Naive thymus-derived CD4-positive, alpha-beta T cell (primary cell): ENCODE data around the gene SH3RF3. TPM values are rescaled to one million over a fixed set of nuclear protein-coding genes. Genes with fewer than 3 reads are reported as not detected.
A peak's percentile ranks its signal among the peaks of the same experiment; 100 is the strongest.

ENCODE experiments used
- ATAC-seq: fragments of 150-1000 bp; cut with Tn5 transposase; 2 replicates; pipeline ENCODE4 v1.10.0; 2021; ENCODE audit warnings: mild to moderate bottlenecking, moderate library complexity
- CTCF ChIA-PET: fragments of 350-600 bp; sonication (Branson Sonifier 250); formaldehyde crosslinking; loops from one replicate; lab custom pipeline; 2021; ENCODE audit warnings: antibody characterized with exemption; lab: Charles Lee
- POLR2A ChIA-PET: fragments of 350-600 bp; sonication (Branson Sonifier 250); formaldehyde crosslinking; loops from one replicate; lab custom pipeline; 2021; ENCODE audit warnings: antibody characterized with exemption, inconsistent platforms; lab: Charles Lee
- DNase-seq, 9 donors: peaks; one replicate each; pipeline versions ENCODE4 v3.0.0 to v3.0.0-alpha.2; 2020 to 2022; ENCODE audit warnings: mixed read lengths in 1 of 9
- H3K27ac ChIP-seq: one replicate; pipeline ENCODE4 v1.7.0; 2013; ENCODE audit warnings: mild to moderate bottlenecking, low read depth, low read length, moderate library complexity
- H3K27me3 ChIP-seq, 2 donors: one replicate each; pipeline ENCODE4 v1.7.0; 2013; ENCODE audit warnings: low read length in 2 of 2, mild to moderate bottlenecking in 2 of 2, moderate library complexity in 2 of 2; ENCODE audit not compliant: control insufficient read depth in 2 of 2, insufficient read depth in 2 of 2
- H3K36me3 ChIP-seq, 3 experiments: 1 replicate in 2 of 3; 2 replicates in 1 of 3; pipeline ENCODE4 v1.7.0; 2013; ENCODE audit warnings: low read length in 3 of 3, mild to moderate bottlenecking in 3 of 3, moderate library complexity in 1 of 3; ENCODE audit not compliant: insufficient read depth in 3 of 3, control insufficient read depth in 2 of 3
- H3K4me1 ChIP-seq, 2 donors: one replicate each; pipeline ENCODE4 v1.7.0; 2013; ENCODE audit warnings: low read length in 2 of 2, mild to moderate bottlenecking in 2 of 2, moderate library complexity in 1 of 2; ENCODE audit not compliant: control insufficient read depth in 2 of 2, insufficient read depth in 2 of 2
- H3K4me3 ChIP-seq: 2 replicates; pipeline ENCODE4 v1.7.0; 2013; ENCODE audit warnings: mild to moderate bottlenecking, low read length
- H3K9me3 ChIP-seq, 3 experiments: 1 replicate in 2 of 3; 2 replicates in 1 of 3; pipeline ENCODE4 v1.7.0; 2013; ENCODE audit warnings: low read length in 3 of 3; ENCODE audit not compliant: control insufficient read depth in 2 of 3
- H3K27ac Mint-ChIP-seq, 9 donors: one replicate each; pipeline ENCODE4 v1.8.0; 2020 to 2022; ENCODE audit warnings: mixed read lengths in 9 of 9, mild to moderate bottlenecking in 8 of 9, moderate library complexity in 5 of 9, inconsistent platforms in 2 of 9
- H3K27me3 Mint-ChIP-seq, 5 donors: one replicate each; pipeline ENCODE4 v1.8.0; 2021 to 2022; ENCODE audit warnings: mixed read lengths in 5 of 5, mild to moderate bottlenecking in 1 of 5
- H3K36me3 Mint-ChIP-seq, 5 donors: one replicate each; pipeline ENCODE4 v1.8.0; 2020 to 2022; ENCODE audit warnings: mixed read lengths in 5 of 5, mild to moderate bottlenecking in 3 of 5, inconsistent platforms in 1 of 5
- H3K4me1 Mint-ChIP-seq, 7 donors: one replicate each; pipeline ENCODE4 v1.8.0; 2020 to 2022; ENCODE audit warnings: mixed read lengths in 7 of 7, mild to moderate bottlenecking in 3 of 7, inconsistent platforms in 1 of 7
- H3K4me3 Mint-ChIP-seq, 10 donors: one replicate each; pipeline ENCODE4 v1.8.0; 2020 to 2022; ENCODE audit warnings: mild to moderate bottlenecking in 10 of 10, mixed read lengths in 10 of 10, moderate library complexity in 6 of 10, inconsistent platforms in 2 of 10
- H3K9me3 Mint-ChIP-seq, 11 donors: one replicate each; pipeline ENCODE4 v1.8.0; 2020 to 2022; ENCODE audit warnings: mixed read lengths in 11 of 11, mild to moderate bottlenecking in 4 of 11, inconsistent platforms in 1 of 11, moderate library complexity in 1 of 11
- intact Hi-C, 2 donors: fragments of 100-400 bp; cut with micrococcal nuclease; formaldehyde crosslinking; loops; one replicate each; pipeline ENCODE4 v1.15.1; 2023
- polyA plus RNA-seq, 2 donors: library from polyadenylated mRNA; unstranded; fragments of 300-500 nt; fragmentation: Illumina TruSeq; gene quantifications; one replicate each; pipeline ENCODE4 v1.2.3, GENCODE V29; 2021
- total RNA-seq, 6 experiments: library from RNA in 5 of 6; stranded (reverse) in 5 of 6; gene quantifications; 1 replicate in 5 of 6; 2 replicates in 1 of 6; pipeline ENCODE4 v1.2.3 and lab custom pipeline; 2021 to 2026

Gene SH3RF3
- total and polyA plus RNA-seq, 7 experiments from 2014 or later, result 0.19 to 11.5 (median 4.8) TPM

DNA sequence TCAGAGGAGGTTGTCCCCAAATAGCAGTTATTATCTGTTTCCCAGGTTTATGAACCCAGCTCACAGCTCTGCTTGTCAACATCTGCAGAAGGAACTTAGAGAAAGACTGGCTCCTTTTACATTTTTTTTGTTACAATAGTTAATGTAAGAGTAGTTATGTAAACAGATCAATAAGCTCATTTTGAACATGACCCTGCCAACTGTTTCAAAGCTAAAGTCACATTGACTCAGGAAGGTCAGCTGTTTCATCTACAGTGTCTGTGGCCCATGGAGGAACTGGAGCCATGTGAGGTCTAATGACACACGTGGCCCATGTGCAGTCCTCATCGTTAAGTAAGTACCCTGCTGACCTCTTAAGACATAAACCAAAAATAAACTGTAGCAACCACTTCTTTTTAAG lies 97.1 kb downstream of the SH3RF3 start:
- Histone ChIP-seq H3K9me3 (no peaks in the 10 kb centered on the region), H3K4me1 (no peaks in the 10 kb centered on the region), H3K27me3 (peaks cover 0 to 4% of the 10 kb centered on the region in 2 donors), H3K4me3 (no peak overlapping the region), H3K27ac (no peak overlapping the region), H3K36me3 (no peaks in the 10 kb centered on the region)
- ChIA-PET POLR2A (no interaction called here), CTCF (interaction anchor here (0.6 to 1.0 kb wide), 2 partner anchors 11 to 106 kb away, joined by 3 read pairs; no protein-coding TSS in a partner anchor)
- intact Hi-C loops, result loop anchor here in 1 of 2 donors (1.0 kb wide), 1 partner anchor 9 kb away; no protein-coding TSS in a partner anchor
- Mint-ChIP-seq H3K27me3 (peaks cover 0 to 46% (median 0%) of the 10 kb centered on the region in 5 donors), H3K27ac (no peak overlapping the region), H3K4me3 (no peak overlapping the region), H3K36me3 (peaks cover 0 to 10% (median 0%) of the 10 kb centered on the region in 5 donors), H3K9me3 (no peaks in the 10 kb centered on the region), H3K4me1 (peaks cover 5 to 26% (median 10%) of the 10 kb centered on the region in 7 donors)
- peak; percentile 60 for ATAC-seq
- DNase-seq, result no peak

DNA sequence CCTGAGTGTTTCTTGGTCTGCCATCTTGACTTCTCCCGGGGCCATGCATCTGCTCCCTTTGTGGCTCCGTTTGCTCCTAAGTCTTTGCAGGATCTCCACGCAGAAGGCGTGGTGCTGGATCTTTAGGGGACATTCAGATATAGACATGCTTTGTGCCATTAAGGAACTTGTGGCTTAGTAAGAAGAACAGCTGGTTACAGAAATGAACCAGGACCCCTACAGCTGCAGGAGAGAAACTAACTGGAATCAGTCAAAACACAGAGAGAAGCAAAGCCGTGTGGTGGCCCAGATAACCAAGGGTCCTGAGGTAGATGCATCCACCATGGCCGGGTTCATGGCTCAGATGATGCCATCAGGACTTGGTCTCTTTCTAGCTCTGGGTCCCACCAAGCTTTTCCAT lies 97.6 kb downstream of the SH3RF3 start:
- no peak overlapping the region for H3K27ac ChIP-seq

DNA sequence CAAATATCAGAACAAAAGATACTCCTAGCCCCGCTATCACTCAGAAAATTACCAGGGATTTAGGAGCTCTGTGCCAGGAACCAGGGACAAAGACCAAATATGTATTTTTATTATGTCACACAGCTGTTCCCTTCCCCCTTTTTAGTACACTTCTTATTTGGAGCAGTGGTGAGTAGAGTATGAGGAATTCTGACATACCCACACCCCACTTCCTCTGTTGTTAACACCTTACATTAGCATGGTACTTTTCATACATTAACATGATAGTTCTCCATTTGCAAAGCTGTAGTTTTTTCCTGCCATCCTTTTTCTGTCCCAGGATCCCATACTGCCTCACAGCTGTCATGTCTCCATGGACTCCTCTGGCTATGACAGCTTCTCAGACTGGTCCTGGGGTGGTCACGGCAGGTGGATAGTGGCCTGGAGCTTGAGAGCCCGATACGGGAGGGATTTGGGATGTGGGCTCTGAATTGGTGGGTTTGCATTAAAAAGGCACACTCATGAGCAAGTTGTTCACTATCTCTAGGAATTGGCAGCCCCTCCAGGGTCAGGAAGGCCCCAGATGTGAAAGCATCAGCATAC lies 100.2 kb downstream of the SH3RF3 start:
- CTCF ChIA-PET, result no interaction called here

More for the DNA sequence above, 97.6 kb downstream of the SH3RF3 start:
- ATAC-seq (no peak), DNase-seq (no peak)
- ChIA-PET POLR2A (no interaction called here), CTCF (interaction anchor here (1.0 kb wide), 1 partner anchor 10 kb away, joined by 3 read pairs; no protein-coding TSS in a partner anchor)
- peaks cover 0 to 48% (median 0%) of the 10 kb centered on the region in 5 donors for H3K27me3 Mint-ChIP-seq
- Histone ChIP-seq H3K27me3 (peaks cover 0 to 4% of the 10 kb centered on the region in 2 donors), H3K9me3 (no peaks in the 10 kb centered on the region), H3K4me1 (no peaks in the 10 kb centered on the region), H3K4me3 (no peak overlapping the region), H3K36me3 (no peaks in the 10 kb centered on the region)
- H3K4me3 Mint-ChIP-seq, result no peak overlapping the region
- intact Hi-C loops, result loop anchor here in 1 of 2 donors (1.0 kb wide), 1 partner anchor 9 kb away; no protein-coding TSS in a partner anchor
- no peaks in the 10 kb centered on the region for H3K9me3 Mint-ChIP-seq
- peaks cover 5 to 26% (median 10%) of the 10 kb centered on the region in 7 donors for H3K4me1 Mint-ChIP-seq
- H3K27ac Mint-ChIP-seq, result no peak overlapping the region
- peaks cover 0 to 10% (median 0%) of the 10 kb centered on the region in 5 donors for H3K36me3 Mint-ChIP-seq

DNA sequence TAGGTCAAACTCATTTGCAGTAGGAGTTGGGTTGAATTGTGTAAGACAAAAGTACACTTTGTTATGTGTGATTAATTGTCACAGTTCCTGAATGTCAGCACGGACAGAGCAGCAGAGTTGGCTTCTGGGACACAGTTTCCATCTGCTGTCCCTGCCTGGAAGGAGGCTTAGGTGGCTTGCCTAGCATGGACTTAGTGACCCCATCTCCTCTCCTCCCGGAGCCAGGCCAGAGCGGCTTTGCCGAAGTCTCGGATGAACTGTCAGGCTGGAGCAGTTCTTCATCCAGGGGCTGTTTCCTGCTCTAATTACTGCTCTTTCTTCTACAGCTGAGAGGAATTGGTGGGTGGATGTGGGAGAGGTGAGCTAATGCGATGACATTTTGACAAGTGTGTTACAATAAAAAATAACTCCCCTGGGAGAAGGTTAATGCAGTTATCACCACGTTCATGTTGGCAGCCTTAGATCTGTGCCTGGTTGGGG lies 102.0 kb downstream of the SH3RF3 start:
- no peak for DNase-seq
- peaks cover 4 to 29% (median 11%) of the 10 kb centered on the region in 7 donors for H3K4me1 Mint-ChIP-seq
- Histone ChIP-seq H3K27ac (no peak overlapping the region), H3K4me3 (no peak overlapping the region), H3K27me3 (peaks cover 0 to 4% of the 10 kb centered on the region in 2 donors), H3K36me3 (no peaks in the 10 kb centered on the region), H3K4me1 (no peaks in the 10 kb centered on the region), H3K9me3 (no peaks in the 10 kb centered on the region)
- peaks cover 0 to 5% (median 0%) of the 10 kb centered on the region in 5 donors for H3K36me3 Mint-ChIP-seq
- ChIA-PET CTCF (interaction anchor here (0.8 to 1.2 kb wide), 2 partner anchors 8 to 18 kb away, joined by 3 to 4 read pairs; no protein-coding TSS in a partner anchor), POLR2A (no interaction called here)
- H3K27ac Mint-ChIP-seq, result no peak overlapping the region
- H3K9me3 Mint-ChIP-seq, result peaks cover 0 to 4% (median 0%) of the 10 kb centered on the region in 11 donors
- intact Hi-C loops, result no loop called here
- ATAC-seq, result no peak
- no peak overlapping the region for H3K4me3 Mint-ChIP-seq
- H3K27me3 Mint-ChIP-seq, result peaks cover 0 to 59% (median 0%) of the 10 kb centered on the region in 5 donors

More for the DNA sequence above, 100.2 kb downstream of the SH3RF3 start:
- ATAC-seq, result no peak
- Histone ChIP-seq H3K9me3 (no peaks in the 10 kb centered on the region), H3K36me3 (no peaks in the 10 kb centered on the region), H3K27ac (no peak overlapping the region), H3K4me1 (no peaks in the 10 kb centered on the region), H3K4me3 (no peak overlapping the region), H3K27me3 (peaks cover 0 to 4% of the 10 kb centered on the region in 2 donors)
- DNase-seq, result no peak
- Mint-ChIP-seq H3K4me3 (no peak overlapping the region), H3K27me3 (peaks cover 0 to 59% (median 0%) of the 10 kb centered on the region in 5 donors), H3K36me3 (peaks cover 0 to 5% (median 0%) of the 10 kb centered on the region in 5 donors), H3K9me3 (no peaks in the 10 kb centered on the region), H3K27ac (peak overlapping the region in 1 of 9 donors; percentile 33), H3K4me1 (peaks cover 5 to 26% (median 7%) of the 10 kb centered on the region in 7 donors)
- POLR2A ChIA-PET, result no interaction called here
- intact Hi-C loops, result no loop called here

DNA sequence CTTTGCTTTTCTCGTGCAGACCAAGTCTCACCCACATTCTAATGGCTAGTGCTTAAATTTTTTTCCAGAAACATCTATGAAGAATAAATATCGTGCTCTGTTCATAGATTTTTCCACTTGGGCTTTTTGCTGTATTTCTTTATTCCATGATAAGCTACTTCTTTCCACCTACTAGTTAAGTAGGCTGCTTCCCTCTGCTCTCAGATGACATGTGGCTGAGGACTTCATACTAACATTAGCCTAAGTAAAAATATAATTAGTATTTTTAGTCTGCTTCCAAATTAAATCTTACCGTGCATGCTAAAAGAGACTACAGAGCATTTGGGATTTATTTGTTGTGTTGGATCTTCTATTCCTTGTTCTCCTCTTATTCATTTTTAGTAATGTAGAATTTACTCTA lies 102.4 kb downstream of the SH3RF3 start:
- Histone ChIP-seq H3K4me1 (no peaks in the 10 kb centered on the region), H3K9me3 (no peaks in the 10 kb centered on the region), H3K27me3 (peaks cover 0 to 4% of the 10 kb centered on the region in 2 donors), H3K36me3 (no peaks in the 10 kb centered on the region), H3K27ac (no peak overlapping the region), H3K4me3 (no peak overlapping the region)
- intact Hi-C loops, result no loop called here
- Mint-ChIP-seq H3K4me3 (no peak overlapping the region), H3K36me3 (peaks cover 0 to 3% (median 0%) of the 10 kb centered on the region in 5 donors), H3K27me3 (peaks cover 0 to 56% (median 0%) of the 10 kb centered on the region in 5 donors), H3K4me1 (peaks cover 8 to 33% (median 13%) of the 10 kb centered on the region in 7 donors), H3K27ac (no peak overlapping the region), H3K9me3 (peaks cover 0 to 4% (median 0%) of the 10 kb centered on the region in 11 donors)
- POLR2A ChIA-PET, result no interaction called here
- DNase-seq (no peak), ATAC-seq (no peak)
- CTCF ChIA-PET, result interaction anchor here (0.8 kb wide), 1 partner anchor 17 kb away, joined by 3 read pairs; no protein-coding TSS in a partner anchor

GRCh38 chr2:109231996-109232705 lies 103.1 kb downstream of the SH3RF3 start:
- Mint-ChIP-seq H3K27me3 (peaks cover 0 to 51% (median 0%) of the 10 kb centered on the region in 5 donors), H3K27ac (no peak overlapping the region), H3K36me3 (peaks cover 0 to 3% (median 0%) of the 10 kb centered on the region in 5 donors), H3K9me3 (peaks cover 0 to 4% (median 0%) of the 10 kb centered on the region in 11 donors), H3K4me3 (no peak overlapping the region), H3K4me1 (peaks cover 13 to 40% (median 21%) of the 10 kb centered on the region in 7 donors)
- peaks cover 0 to 4% of the 10 kb centered on the region in 2 donors for H3K27me3 ChIP-seq
- no peak overlapping the region for H3K4me3 ChIP-seq
- H3K27ac ChIP-seq, result no peak overlapping the region
- ATAC-seq (no peak), DNase-seq (no peak)
- CTCF ChIA-PET, result interaction anchor here (0.7 to 0.8 kb wide), 2 partner anchors 17 kb away, joined by 3 read pairs; no protein-coding TSS in a partner anchor
- POLR2A ChIA-PET, result no interaction called here
- no peaks in the 10 kb centered on the region for H3K9me3 ChIP-seq
- intact Hi-C loops, result no loop called here
- H3K4me1 ChIP-seq, result no peaks in the 10 kb centered on the region
- H3K36me3 ChIP-seq, result no peaks in the 10 kb centered on the region
